Activated B cell treated with CpG ODN at 0.5 μM for 24 hours (primary cell): ENCODE data around the gene ZNF718. TPM values are rescaled to one million over a fixed set of nuclear protein-coding genes. Genes with fewer than 3 reads are reported as not detected.
"Not testable (repeated sequence)": the region's sequence is repeated elsewhere in the genome, so short reads cannot be mapped to it uniquely, and the experiment has no call there.

ENCODE experiments used
- ATAC-seq: fragments of 200-7000 bp; cut with Tn5 transposase; one replicate; pipeline ENCODE4 v1.10.0; 2021; ENCODE audit warnings: low read depth, mild to moderate bottlenecking, moderate library complexity
- CTCF ChIA-PET: fragments of 350-600 bp; sonication (Branson Sonifier 250); formaldehyde crosslinking; loops from one replicate; lab custom pipeline; 2021; ENCODE audit warnings: antibody characterized with exemption; lab: Charles Lee
- POLR2A ChIA-PET: fragments of 350-600 bp; sonication (Branson Sonifier 250); formaldehyde crosslinking; loops from one replicate; lab custom pipeline; 2021; ENCODE audit warnings: antibody characterized with exemption; lab: Charles Lee
- DNase-seq: peaks from one replicate; pipeline ENCODE4 v3.0.0; 2022
- H3K27ac Mint-ChIP-seq: one replicate; pipeline ENCODE4 v1.8.0; 2020; ENCODE audit warnings: mixed read lengths
- H3K27me3 Mint-ChIP-seq: one replicate; pipeline ENCODE4 v1.8.0; 2021; ENCODE audit warnings: mixed read lengths
- H3K36me3 Mint-ChIP-seq: one replicate; pipeline ENCODE4 v1.8.0; 2021; ENCODE audit warnings: low read depth, mixed read lengths
- H3K4me1 Mint-ChIP-seq: one replicate; pipeline ENCODE4 v1.8.0; 2021; ENCODE audit warnings: mixed read lengths
- H3K4me3 Mint-ChIP-seq: one replicate; pipeline ENCODE4 v1.8.0; 2020; ENCODE audit warnings: mild to moderate bottlenecking, mixed read lengths
- H3K9me3 Mint-ChIP-seq: one replicate; pipeline ENCODE4 v1.8.0; 2020; ENCODE audit warnings: mixed read lengths
- intact Hi-C: fragments of 100-400 bp; cut with micrococcal nuclease; formaldehyde crosslinking; loops from one replicate; pipeline ENCODE4 v1.15.1; 2024
- total RNA-seq: library from RNA; stranded (reverse); gene quantifications from 2 replicates; pipeline ENCODE4 v1.2.3, GENCODE V29; 2022
- TF ChIP-seq, protein P1 (sequence below): fragments of 200-600 bp; IDR thresholded peaks from one replicate; pipeline ENCODE4 v1.8.0; 2022; ENCODE audit warnings: antibody characterized with exemption, mild to moderate bottlenecking

ZNF718 gene
- total RNA-seq, 1 donor from 2014 or later, result 10.9 TPM

DNA sequence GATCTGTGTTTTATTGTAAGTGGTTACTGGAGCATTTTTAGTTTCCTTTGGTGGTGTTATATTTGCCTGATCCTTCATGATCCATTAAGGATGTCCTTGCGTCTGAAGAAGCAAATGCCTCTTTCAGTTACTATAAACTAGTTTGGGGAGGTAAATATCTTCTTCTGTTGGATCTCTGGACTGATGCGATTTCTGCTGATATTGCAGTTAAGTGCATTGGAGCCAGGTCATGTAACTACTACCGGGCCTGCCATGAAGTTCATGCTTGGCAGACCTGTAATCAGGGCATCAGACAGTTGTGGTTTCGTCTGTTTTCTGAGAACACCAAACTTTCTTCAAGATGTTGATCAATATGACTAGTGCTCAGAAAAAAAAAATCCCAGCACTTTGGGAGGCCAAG, 22.9 kb downstream of the ZNF718 start:
- POLR2A ChIA-PET, result no interaction called here
- CTCF ChIA-PET, result no interaction called here
- no peaks in the 10 kb centered on the region for H3K27me3 Mint-ChIP-seq
- ATAC-seq, result no peak
- no peak overlapping the region for H3K27ac Mint-ChIP-seq
- DNase-seq, result no peak
- peaks cover 35% of the 10 kb centered on the region for H3K9me3 Mint-ChIP-seq
- intact Hi-C loops, result no loop called here
- peaks cover 69% of the 10 kb centered on the region for H3K36me3 Mint-ChIP-seq
- TF ChIP-seq, protein P1, sequence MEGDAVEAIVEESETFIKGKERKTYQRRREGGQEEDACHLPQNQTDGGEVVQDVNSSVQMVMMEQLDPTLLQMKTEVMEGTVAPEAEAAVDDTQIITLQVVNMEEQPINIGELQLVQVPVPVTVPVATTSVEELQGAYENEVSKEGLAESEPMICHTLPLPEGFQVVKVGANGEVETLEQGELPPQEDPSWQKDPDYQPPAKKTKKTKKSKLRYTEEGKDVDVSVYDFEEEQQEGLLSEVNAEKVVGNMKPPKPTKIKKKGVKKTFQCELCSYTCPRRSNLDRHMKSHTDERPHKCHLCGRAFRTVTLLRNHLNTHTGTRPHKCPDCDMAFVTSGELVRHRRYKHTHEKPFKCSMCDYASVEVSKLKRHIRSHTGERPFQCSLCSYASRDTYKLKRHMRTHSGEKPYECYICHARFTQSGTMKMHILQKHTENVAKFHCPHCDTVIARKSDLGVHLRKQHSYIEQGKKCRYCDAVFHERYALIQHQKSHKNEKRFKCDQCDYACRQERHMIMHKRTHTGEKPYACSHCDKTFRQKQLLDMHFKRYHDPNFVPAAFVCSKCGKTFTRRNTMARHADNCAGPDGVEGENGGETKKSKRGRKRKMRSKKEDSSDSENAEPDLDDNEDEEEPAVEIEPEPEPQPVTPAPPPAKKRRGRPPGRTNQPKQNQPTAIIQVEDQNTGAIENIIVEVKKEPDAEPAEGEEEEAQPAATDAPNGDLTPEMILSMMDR, result no peak
- H3K4me3 Mint-ChIP-seq, result no peak overlapping the region
- H3K4me1 Mint-ChIP-seq, result no peaks in the 10 kb centered on the region

DNA sequence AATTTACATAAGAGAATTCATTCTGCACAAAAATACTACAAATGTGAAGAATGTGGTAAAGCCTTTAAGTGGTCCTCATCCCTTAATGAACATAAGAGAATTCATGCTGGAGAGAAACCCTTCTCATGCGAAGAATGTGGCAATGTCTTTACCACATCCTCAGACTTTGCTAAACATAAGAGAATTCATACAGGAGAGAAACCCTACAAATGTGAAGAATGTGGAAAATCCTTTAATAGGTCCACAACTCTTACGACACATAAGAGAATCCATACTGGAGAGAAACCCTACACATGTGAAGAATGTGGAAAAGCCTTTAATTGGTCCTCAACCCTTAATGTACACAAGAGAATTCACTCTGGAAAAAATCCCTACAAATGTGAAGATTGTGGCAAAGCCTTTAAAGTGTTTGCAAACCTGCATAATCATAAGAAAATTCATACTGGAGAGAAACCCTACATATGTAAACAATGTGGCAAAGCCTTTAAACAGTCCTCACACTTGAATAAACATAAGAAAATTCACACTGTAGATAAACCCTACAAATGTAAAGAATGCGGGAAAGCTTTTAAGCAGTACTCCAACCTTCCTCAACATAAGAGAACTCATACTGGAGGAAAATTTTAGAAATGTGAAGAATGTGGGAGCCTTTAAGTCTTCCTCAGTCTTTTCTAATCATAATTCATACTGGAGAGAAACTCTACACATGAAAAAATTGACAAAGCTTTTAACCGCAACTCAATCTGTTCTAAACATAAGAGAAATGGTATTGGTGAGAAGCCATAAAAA, 37.4 kb downstream of the ZNF718 start:
- no peak overlapping the region for H3K4me3 Mint-ChIP-seq
- no peak overlapping the region for H3K27ac Mint-ChIP-seq
- H3K4me1 Mint-ChIP-seq, result no peaks in the 10 kb centered on the region
- intact Hi-C loops, result no loop called here
- ChIA-PET POLR2A (no interaction called here), CTCF (no interaction called here)
- TF ChIP-seq, protein P1, result no peak
- no peak for ATAC-seq
- no peaks in the 10 kb centered on the region for H3K27me3 Mint-ChIP-seq
- peaks cover 53% of the 10 kb centered on the region for H3K36me3 Mint-ChIP-seq
- H3K9me3 Mint-ChIP-seq, result peaks cover 23% of the 10 kb centered on the region
- DNase-seq, result no peak

DNA sequence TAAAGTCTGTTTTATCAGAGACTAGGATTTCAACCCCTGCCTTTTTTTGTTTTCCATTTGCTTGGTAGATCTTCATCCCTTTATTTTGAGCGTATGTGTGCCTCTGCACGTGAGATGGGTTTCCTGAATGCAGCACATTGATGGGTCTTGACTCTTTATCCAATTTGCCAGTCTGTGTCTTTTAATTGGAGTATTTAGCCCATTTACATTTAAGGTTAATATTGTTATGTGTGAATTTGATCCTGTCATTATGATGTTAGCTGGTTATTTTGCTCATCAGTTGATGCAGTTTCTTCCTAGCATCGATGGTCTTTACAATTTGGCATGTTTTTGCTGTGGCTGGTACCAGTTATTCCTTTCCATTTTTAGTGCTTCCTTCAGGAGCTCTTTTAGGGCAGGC, 45.3 kb downstream of the ZNF718 start:
- H3K27ac Mint-ChIP-seq, POLR2A ChIA-PET, ATAC-seq, H3K4me1 Mint-ChIP-seq, DNase-seq, intact Hi-C loops, CTCF ChIA-PET, H3K4me3 Mint-ChIP-seq, H3K27me3 Mint-ChIP-seq: not testable (repeated sequence)
- Mint-ChIP-seq H3K36me3 (peaks cover 62% of the 10 kb centered on the region), H3K9me3 (peaks cover 27% of the 10 kb centered on the region)

DNA sequence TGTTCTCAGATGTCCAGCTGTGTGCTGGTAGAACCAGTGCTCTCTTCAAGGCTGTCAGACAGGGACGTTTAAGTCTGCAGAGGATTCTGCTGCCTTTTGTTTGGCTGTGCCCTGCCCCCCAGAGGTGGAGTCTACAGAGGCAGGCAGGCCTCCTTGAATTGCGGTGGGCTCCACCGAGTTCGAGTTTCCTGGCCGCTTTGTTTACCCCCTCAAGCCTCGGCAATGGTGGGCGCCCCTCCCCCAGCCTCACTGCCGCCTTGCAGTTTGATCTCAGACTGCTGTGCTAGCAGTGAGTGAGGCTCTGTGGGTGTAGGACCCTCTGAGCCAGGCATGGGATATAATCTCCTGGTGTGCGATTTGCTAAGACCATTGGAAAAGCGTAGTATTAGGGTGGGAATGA, 47.0 kb downstream of the ZNF718 start:
- intact Hi-C loops, CTCF ChIA-PET, DNase-seq, H3K27ac Mint-ChIP-seq, H3K4me3 Mint-ChIP-seq, POLR2A ChIA-PET, H3K4me1 Mint-ChIP-seq, H3K27me3 Mint-ChIP-seq, ATAC-seq: not testable (repeated sequence)
- H3K36me3 Mint-ChIP-seq, result peaks cover 67% of the 10 kb centered on the region
- H3K9me3 Mint-ChIP-seq, result peaks cover 36% of the 10 kb centered on the region

DNA sequence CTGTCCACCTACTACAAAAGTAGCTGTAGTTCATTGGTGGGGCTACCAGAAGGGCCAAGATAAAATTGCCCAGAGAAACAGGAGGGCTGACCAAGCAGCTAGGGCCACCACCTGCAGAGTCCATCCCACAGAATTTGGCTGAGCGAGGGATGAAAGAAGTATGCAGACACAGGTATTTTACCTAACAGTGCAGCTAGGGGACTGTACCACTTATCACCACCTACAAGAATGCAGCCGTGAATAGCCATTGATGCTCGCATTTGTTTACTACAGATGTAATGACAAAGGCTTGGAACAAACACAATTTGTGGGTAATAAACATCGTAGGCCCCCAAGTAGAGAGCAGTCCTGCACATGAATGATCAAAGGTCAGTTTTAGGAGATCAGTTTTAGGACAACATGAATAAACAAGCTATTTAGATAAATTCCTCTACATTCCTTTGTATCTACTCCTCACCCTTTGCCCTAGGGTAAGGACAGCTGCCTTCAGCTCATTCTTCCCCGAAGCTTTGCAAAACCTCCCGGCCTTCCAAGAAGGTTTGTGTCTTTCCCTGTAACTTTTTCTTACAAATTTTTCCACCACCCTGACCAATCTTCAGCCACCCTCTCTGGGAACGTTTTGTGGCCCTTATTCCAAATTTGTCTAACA, 49.5 kb downstream of the ZNF718 start:
- intact Hi-C loops, result no loop called here
- TF ChIP-seq, protein P1, result no peak
- peaks cover 68% of the 10 kb centered on the region for H3K36me3 Mint-ChIP-seq
- POLR2A ChIA-PET, result interaction anchor here (0.6 kb wide), 1 partner anchor 748 kb away, joined by 6 read pairs; no protein-coding TSS in a partner anchor
- ATAC-seq (no peak), DNase-seq (no peak)
- CTCF ChIA-PET, result no interaction called here
- no peaks in the 10 kb centered on the region for H3K4me1 Mint-ChIP-seq
- peaks cover 47% of the 10 kb centered on the region for H3K9me3 Mint-ChIP-seq
- H3K27ac Mint-ChIP-seq, result no peak overlapping the region
- no peak overlapping the region for H3K4me3 Mint-ChIP-seq
- H3K27me3 Mint-ChIP-seq, result no peaks in the 10 kb centered on the region

DNA sequence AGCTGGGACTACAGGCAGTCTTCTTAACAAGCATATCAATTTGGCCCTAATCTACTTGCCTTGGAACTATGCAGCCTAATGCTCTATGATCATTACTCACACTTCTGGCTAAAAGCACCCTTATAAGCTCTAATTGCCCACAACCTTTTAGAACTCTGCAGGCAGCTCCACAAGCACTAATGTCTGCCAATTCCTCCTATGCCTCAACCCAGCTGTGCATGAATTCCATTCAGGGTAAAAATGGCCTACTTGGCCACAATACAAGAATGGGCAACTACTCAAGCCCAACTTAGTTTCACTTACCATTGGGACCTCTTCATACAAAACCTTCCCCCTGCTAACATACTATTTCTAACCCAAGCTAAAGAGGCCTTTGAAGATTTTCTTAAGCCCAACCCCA, 51.7 kb downstream of the ZNF718 start:
- Mint-ChIP-seq H3K9me3 (peaks cover 50% of the 10 kb centered on the region), H3K27ac (no peak overlapping the region), H3K27me3 (no peaks in the 10 kb centered on the region), H3K4me1 (no peaks in the 10 kb centered on the region), H3K36me3 (peaks cover 66% of the 10 kb centered on the region), H3K4me3 (no peak overlapping the region)
- ATAC-seq, result no peak
- ChIA-PET CTCF (no interaction called here), POLR2A (no interaction called here)
- TF ChIP-seq, protein P1, result no peak
- intact Hi-C loops, result no loop called here
- no peak for DNase-seq
